Ureter (tissue), 1 donor: ENCODE results near the gene NPIPA8. TPM values are rescaled to one million over a fixed set of nuclear protein-coding genes. Genes with fewer than 3 reads are reported as not detected.
"Not testable (repeated sequence)": the region's sequence is repeated elsewhere in the genome, so short reads cannot be mapped to it uniquely, and the experiment has no call there.

Source experiments
- DNase-seq: peaks from one replicate; pipeline ENCODE4 v3.0.0-alpha.2; 2020; ENCODE audit warnings: low spot score
- total RNA-seq: library from RNA; stranded (reverse); gene quantifications from one replicate; pipeline ENCODE4 v1.2.4, GENCODE V29; 2023
- donor health status: DM: yes; HTN: yes; CAD: no.

NPIPA8 gene
- total RNA-seq, 1 donor from 2014 or later: 17.2 TPM

GRCh38 chr16:18276756-18277155 lies 59.8 kb downstream of the NPIPA8 start:
- DNase-seq: not testable (repeated sequence)

GRCh38 chr16:18270171-18270570 lies 66.4 kb downstream of the NPIPA8 start:
- not testable (repeated sequence) for DNase-seq

Other genes with a start within 250 kb of the NPIPA8 start
- gene NOMO2, start 225.4 kb upstream of the NPIPA8 start, total RNA-seq: 101 TPM